Type B pancreatic cell (in vitro differentiated cells): ENCODE measurements around the gene C1GALT1C1. TPM values are rescaled to one million over a fixed set of nuclear protein-coding genes. Genes with fewer than 3 reads are reported as not detected.

ENCODE experiments used
- DNase-seq: peaks from one replicate; pipeline ENCODE4 v3.0.0; 2021; ENCODE audit warnings: mixed read lengths; ENCODE audit not compliant: unreplicated experiment; ENCODE audit errors: extremely low spot score
- H3K27ac Mint-ChIP-seq: 2 replicates; pipeline ENCODE4 v1.8.0; 2021; ENCODE audit warnings: mild to moderate bottlenecking, mixed read lengths
- H3K27me3 Mint-ChIP-seq: 2 replicates; pipeline ENCODE4 v1.8.0; 2021; ENCODE audit warnings: mixed read lengths
- H3K36me3 Mint-ChIP-seq: 2 replicates; pipeline ENCODE4 v1.8.0; 2021; ENCODE audit warnings: mixed read lengths
- H3K4me1 Mint-ChIP-seq: one replicate; pipeline ENCODE4 v1.8.0; 2021; ENCODE audit warnings: mixed read lengths; ENCODE audit not compliant: unreplicated experiment
- H3K4me3 Mint-ChIP-seq: 2 replicates; pipeline ENCODE4 v1.8.0; 2021; ENCODE audit warnings: mild to moderate bottlenecking, mixed read lengths
- H3K9me3 Mint-ChIP-seq: 2 replicates; pipeline ENCODE4 v1.8.0; 2021; ENCODE audit warnings: mixed read lengths
- CTCF ChIP-seq: fragments of 200-600 bp; sonication (generic); conservative IDR thresholded peaks from 2 replicates; pipeline ENCODE4 v1.5.0; 2021; ENCODE audit warnings: antibody characterized with exemption, mild to moderate bottlenecking
- total RNA-seq: library from RNA; stranded (reverse); gene quantifications from 2 replicates; pipeline ENCODE4 v1.2.1, GENCODE V29; 2021; ENCODE audit warnings: low replicate concordance

C1GALT1C1 gene
- total RNA-seq, 1 donor from 2014 or later = 18.0 TPM

- H3K27ac Mint-ChIP-seq = no peak overlapping the region
Measured at GRCh38 chrX:120614816-120615215, 15.0 kb downstream of the C1GALT1C1 start.

GRCh38 chrX:120612086-120612485, 17.8 kb downstream of the C1GALT1C1 start:
- peaks cover 4% of the 10 kb centered on the region for H3K36me3 Mint-ChIP-seq
- no peak overlapping the region for H3K4me3 Mint-ChIP-seq
- H3K9me3 Mint-ChIP-seq = no peaks in the 10 kb centered on the region
- no peak overlapping the region for H3K27ac Mint-ChIP-seq
- no peaks in the 10 kb centered on the region for H3K27me3 Mint-ChIP-seq
- DNase-seq = no peak
- no peaks in the 10 kb centered on the region for H3K4me1 Mint-ChIP-seq
- TF ChIP-seq CTCF = no peak

More at GRCh38 chrX:120614816-120615215, 15.0 kb downstream of the C1GALT1C1 start:
- TF ChIP-seq CTCF = no peak
- H3K27me3 Mint-ChIP-seq = no peaks in the 10 kb centered on the region
- H3K4me3 Mint-ChIP-seq = no peak overlapping the region
- no peaks in the 10 kb centered on the region for H3K4me1 Mint-ChIP-seq
- H3K36me3 Mint-ChIP-seq = peaks cover 6% of the 10 kb centered on the region
- no peak for DNase-seq
- no peaks in the 10 kb centered on the region for H3K9me3 Mint-ChIP-seq

GRCh38 chrX:120604361-120604782, 25.5 kb downstream of the C1GALT1C1 start:
- H3K4me1 Mint-ChIP-seq = no peaks in the 10 kb centered on the region
- H3K36me3 Mint-ChIP-seq = peaks cover 4% of the 10 kb centered on the region
- no peak for TF ChIP-seq CTCF
- peak overlapping the region; percentile 94 for H3K4me3 Mint-ChIP-seq
- no peaks in the 10 kb centered on the region for H3K27me3 Mint-ChIP-seq
- no peaks in the 10 kb centered on the region for H3K9me3 Mint-ChIP-seq
- no peak for DNase-seq
- H3K27ac Mint-ChIP-seq = peak overlapping the region; percentile 98

GRCh38 chrX:120603707-120604360, 26.0 kb downstream of the C1GALT1C1 start, which contains the start of gene MCTS1:
Gene MCTS1, plus strand, starts transcription at chrX:120604101. Its CDS starts 136 bp downstream, at chrX:120604237.
- Mint-ChIP-seq H3K4me1 (no peaks in the 10 kb centered on the region), H3K9me3 (no peaks in the 10 kb centered on the region), H3K27ac (peak within 1 kb of the TSS; percentile 98), H3K27me3 (no peaks in the 10 kb centered on the region), H3K4me3 (peak within 1 kb of the TSS; percentile 94), H3K36me3 (peaks cover 4% of the 10 kb centered on the region)
- DNase-seq = peak; percentile 73
- no peak for TF ChIP-seq CTCF

GRCh38 chrX:120585702-120586101, 44.2 kb downstream of the C1GALT1C1 start:
- Mint-ChIP-seq H3K4me1 (no peaks in the 10 kb centered on the region), H3K27me3 (no peaks in the 10 kb centered on the region), H3K27ac (no peak overlapping the region), H3K4me3 (no peak overlapping the region), H3K9me3 (peaks cover 18% of the 10 kb centered on the region), H3K36me3 (no peaks in the 10 kb centered on the region)
- no peak for TF ChIP-seq CTCF
- DNase-seq = no peak

Other genes starting within 250 kb of the C1GALT1C1 start
- gene LAMP2, start 160.8 kb downstream of the C1GALT1C1 start, total RNA-seq = 82.9 and 120 TPM in 2 replicates
- gene CUL4B, start 69.1 kb downstream of the C1GALT1C1 start, total RNA-seq = 46.0 and 51.8 TPM in 2 replicates
- gene MCTS1, start 26.0 kb downstream of the C1GALT1C1 start, total RNA-seq = 43.7 and 46.1 TPM in 2 replicates
- not detected in 2 replicates for gene CT47B1, start 245.8 kb upstream of the C1GALT1C1 start, total RNA-seq